T-helper 9 cell (primary cell): ENCODE data around the gene PRKCA.
A peak's percentile ranks its signal among the peaks of the same experiment; 100 is the strongest.

Experiments
- DNase-seq: peaks from one replicate; pipeline ENCODE4 v3.0.0-alpha.2; 2020

The PRKCA gene

DNA sequence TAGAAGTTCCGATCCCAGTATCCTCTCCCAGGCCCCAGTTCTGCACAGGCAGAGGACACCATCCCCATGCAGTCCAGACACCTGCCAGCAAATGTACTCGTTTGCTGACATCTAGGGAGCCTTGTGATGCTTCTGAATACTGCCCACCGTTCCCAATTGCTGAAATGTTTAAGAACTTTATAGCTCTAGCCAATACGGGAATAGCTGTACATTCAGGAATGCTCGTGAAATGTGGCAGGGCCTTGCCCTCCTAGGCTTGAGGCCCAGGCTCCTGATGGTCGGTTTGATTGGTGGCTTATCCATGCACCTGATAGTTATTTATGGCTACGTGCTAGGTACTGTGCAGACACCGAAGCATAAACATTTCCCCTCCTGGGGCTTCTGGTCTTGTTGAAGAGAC, 255.5 kb downstream of the PRKCA start:
- no peak for DNase-seq

DNA sequence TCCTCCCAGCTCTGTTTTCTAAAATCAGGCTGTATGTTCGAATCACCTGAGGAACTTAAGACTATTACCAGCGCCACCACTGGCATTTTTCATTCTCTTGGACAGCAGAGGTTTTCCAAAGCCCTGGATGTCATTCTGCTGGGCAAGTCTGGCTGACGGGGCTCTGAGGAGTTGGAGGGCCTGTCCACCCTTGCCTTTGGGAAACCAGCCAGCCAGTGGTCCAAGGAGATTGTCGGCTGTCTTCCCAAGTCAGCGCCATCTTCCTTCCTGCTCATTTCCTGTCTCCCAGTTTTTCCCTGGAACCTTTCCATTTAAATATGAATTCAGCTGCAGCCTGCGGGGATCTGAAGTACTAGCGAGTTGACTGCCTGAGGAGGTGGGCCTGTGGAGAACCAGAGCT, 258.3 kb downstream of the PRKCA start:
- no peak for DNase-seq

DNA sequence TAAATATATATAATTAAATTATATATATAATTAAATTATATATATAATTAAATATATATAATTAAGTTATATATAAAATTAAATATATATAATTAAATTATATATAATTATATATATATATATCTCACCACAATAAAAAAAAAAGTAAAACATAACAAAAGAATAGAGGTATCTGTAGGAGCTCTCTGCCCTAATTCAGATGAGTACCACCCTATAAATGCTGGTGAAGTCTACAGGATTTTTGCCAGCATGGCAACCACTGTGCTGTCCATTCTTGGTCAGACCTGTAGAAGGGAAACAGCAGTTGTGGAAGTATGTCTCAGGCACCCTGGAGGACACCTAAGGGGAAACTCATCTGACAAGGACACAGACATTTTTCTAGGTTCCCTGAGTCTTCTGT, 259.7 kb downstream of the PRKCA start:
- DNase-seq = no peak

DNA sequence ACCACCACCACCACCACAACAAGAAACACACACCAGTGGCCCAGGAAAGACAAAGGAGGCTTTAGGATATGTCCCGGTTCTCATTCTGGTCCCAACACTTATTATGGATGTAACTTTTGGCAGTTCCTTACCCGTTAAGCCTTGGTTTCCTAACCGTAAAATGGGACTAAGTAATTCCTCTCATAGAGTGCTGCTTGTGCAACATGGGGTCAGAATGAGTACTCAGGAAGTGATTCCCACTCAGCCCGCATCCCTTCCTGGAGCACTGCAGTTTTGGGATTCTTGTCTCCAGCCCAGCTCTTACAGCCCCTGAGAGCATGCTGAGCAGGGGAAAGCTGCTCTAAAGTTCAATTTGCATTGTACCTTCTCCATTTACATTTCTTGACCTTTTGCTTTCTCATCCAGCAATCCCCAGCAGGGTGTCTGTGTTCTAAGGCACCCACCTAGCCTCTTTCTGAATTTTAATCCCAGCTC, 262.6 kb downstream of the PRKCA start:
- DNase-seq = no peak

DNA sequence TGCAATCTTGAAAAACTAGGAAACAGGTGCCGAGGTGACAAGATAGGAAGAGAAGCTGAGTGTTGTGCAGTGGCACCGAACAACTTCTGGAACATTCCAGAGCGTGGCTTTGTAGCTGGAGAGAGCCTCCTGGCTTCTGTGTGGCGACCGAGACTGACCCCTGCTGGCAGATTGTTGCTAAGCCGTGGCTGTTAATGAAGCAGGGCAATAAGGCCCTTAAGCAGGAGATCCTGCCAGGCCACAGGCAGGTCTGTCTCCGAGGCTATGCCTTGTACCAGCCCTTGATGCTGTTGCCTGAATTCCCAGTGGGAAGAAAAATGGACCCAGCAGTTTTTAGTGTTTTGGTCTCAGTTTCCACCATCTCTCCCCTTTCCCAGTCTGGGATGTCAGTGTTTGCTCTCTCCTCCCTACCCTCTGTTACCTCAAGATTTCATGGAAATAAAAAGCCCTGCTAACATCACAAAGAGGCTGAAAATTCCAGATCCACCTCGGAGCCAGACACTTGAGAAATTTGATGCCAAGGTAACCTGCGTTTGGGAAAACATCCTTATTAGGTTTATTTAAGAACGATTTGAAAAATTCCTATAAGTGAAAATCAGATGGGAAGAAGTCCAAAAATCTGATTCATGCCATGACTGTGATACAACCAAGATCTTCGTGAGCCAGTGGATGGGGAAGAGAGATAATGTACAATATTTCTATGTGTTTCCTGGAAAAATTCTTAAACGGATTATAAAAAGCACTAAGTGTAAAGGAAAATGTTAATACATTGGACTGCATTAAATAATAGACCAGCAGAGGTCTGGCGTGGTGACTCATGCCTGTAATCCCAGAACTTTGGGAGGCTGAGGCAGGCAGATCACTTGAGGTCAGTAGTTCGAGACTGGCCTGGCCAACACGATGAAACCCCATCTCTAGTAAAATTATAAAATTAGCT, 265.1 kb downstream of the PRKCA start:
- DNase-seq = peak; percentile 69

DNA sequence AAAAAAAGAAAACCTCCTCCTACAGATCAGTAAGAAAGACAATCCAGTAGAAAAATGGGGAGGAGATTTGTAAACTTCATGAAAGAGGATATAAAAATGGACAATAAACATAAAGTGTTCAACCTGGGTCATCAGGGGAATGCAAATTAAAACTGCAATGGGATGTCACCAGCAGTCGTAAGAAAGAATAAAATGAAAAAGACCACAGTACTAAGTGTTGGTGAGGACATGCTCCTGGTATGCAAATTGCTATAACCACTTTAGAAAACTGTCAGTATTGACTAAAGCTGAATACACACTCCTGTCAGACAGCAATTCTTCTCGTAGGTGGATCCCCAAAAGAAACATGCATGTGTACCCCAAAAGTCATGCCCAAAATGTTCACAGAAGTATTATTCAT, 267.2 kb downstream of the PRKCA start:
- DNase-seq = no peak

DNA sequence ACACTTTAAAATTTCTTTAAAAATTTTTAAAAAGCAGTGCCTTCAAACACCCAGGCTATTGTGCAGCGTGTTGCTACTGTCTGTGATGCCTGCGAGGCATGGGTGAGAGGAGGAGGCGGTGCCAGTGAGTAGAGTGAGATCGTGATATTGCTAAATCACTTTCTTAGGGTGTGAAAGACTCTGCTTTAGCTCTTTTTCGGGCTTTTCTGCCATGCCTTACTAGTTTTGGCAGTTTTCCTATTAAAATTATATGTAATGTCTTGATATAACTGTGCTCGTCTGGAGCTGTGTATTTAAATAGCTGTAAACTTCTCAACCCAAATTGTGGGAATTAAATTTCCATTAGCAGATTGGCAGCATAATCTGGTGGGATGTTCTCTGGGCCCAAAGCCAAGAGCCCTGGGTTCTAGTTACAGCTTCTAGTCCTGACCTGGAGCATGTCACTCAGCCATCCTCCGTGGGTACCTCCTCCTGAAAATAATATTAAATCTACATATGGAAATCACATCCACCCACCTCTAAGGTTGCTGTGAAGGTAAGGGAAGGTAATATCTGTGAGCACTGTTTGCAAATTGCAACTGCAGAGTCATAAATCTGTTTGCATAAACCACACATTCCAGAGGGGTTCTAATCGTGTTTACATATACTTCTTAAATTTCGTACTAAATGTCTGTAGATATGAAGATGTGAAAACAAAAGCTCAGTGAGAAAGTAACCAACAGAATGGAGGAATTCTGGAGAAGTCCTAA, 268.2 kb downstream of the PRKCA start:
- no peak for DNase-seq

DNA sequence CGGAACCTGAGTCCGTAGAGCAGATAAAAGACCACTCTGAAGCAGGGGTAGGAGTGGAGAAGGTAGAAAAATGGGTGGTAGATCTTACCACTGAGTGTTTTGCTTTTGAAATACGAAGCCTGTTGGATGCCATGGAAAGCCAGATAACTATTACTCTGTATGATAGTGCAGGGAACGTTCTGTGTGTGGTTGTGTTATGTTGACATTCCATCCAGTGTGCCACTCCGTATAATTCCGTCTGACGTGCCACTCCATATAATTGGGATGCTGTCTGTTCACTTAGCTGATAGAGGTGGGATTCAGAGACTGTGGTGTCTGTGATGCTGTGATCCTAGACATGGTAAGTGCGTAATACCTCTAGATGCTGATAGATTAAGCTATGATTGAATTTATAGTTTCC, 269.3 kb downstream of the PRKCA start:
- DNase-seq = no peak

DNA sequence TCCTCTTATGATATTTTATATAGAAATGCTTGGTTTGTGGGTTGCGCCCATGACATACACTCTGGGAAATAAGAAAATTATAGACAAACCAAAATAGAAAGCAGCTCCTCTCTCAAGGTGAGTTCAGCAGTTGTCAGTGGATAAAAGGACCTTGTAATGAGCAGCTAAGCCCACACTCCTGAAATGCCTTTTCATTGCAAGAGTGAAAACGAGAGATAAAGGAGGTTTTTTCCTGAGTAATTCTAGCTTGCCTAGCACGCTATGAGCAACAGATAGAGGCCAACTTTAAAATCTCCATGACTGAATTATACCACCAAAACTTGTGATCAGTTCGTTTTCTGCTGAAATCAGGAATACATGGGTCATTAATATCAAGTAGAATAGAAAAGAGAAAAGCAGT, 270.7 kb downstream of the PRKCA start:
- DNase-seq = no peak

DNA sequence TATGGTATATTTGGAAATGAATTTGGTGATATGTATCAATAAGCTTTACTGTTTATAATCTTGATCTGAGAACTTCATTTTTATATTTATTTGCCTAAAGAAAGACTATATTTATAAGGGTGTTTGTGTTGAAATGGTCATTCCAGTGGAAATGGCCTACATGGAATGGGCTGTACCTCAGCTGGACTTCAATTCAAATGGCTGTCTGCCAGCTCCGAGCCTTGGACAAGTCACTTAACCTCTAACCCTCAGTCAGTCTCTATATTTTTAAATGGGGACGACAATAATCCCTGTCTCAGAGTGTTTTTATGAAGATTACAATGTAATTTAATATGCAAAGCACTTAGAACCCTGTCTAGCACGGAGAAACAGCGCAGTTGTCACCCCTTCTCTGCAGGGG, 271.7 kb downstream of the PRKCA start:
- DNase-seq = no peak

DNA sequence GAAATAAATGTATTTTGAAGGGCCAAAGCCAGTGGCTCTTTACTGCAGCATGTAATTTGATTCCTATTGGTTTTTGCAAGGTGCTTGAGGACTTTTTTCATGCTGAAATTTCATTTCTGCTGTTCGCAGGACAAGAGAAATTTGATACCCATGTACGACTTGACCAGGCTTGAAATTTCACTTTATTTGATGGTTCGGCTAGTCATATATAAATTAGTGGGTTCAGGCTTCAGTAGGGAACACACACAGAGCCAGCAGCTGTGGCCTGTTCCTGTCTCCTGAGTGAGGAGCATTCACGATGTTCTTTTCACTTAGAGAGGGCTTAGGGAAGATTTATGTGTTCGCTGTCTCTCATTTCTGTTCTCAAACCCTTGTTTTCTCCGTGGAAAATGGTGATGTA, 274.1 kb downstream of the PRKCA start:
- DNase-seq = no peak

DNA sequence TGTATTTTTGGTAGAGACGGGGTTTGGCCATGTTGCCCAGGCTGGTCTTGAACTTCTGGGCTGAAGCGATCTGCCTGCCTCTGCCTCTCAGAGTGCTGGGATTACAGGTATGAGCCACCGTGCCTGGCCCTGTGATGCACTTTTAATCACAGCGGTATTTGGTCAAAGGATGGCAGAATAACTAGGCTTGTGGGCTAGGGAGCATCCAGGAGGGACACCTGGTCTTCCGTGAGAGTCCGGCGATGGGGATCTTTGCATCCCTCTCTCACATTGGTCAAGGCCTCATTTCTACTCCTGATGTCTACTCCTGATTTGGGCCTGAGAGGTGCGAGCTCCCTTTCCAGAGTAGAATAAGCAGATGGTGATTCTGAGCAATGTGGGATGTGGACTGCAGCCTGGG, 274.6 kb downstream of the PRKCA start:
- no peak for DNase-seq

DNA sequence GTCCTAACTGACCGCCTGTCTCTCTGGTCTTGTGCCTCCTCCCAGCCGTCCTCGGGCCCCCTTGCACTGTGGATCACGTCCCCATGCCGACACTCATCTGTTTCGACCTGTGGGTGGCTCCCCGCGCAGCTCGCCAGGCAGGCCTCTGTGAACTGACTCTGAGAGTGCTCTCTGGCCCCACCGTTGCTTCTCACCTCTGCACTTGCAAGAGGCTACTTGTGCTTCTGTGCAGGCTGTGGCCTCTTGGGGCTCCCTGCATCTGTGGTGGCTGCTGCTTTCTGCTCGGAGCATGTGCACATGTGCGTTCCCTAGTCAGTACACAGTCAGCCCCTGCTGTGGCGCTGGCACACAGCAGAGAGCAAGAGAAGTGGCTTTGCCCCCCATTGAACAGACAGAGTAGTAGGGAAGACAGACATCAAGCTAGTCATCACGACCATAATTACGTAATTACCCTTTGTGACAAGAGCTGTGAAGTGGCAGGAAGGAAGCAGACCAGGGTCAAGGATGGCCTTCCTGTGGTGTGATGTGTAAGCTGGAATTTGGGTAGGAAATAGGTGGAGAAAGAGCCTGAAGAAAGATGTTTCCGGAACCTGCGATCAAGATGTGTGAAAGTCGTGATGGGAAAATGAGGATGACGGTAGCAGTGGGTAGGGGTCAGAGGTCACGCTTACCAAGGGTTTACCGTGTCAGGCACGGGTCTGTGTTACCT, 276.5 kb downstream of the PRKCA start:
- DNase-seq = no peak

DNA sequence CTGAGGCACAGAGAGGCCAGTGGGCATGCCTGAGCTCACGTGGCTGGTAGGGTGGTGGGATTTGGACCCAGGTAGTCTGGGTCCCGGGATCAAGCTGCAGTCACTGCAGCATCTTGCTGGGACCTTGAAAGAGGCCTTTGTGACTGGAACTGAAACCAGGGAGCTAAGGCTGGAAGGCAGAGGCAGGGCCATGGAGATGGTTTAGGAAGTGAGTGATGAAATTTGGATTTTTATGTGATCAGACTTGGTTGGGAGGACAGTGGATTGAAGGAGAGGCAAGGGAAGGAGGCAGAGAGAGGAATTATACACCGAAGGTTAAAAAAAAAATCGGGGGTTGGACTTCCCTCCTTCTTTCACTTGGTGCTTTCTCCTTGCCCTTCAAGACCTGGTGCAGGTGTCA, 277.1 kb downstream of the PRKCA start:
- DNase-seq = no peak

DNA sequence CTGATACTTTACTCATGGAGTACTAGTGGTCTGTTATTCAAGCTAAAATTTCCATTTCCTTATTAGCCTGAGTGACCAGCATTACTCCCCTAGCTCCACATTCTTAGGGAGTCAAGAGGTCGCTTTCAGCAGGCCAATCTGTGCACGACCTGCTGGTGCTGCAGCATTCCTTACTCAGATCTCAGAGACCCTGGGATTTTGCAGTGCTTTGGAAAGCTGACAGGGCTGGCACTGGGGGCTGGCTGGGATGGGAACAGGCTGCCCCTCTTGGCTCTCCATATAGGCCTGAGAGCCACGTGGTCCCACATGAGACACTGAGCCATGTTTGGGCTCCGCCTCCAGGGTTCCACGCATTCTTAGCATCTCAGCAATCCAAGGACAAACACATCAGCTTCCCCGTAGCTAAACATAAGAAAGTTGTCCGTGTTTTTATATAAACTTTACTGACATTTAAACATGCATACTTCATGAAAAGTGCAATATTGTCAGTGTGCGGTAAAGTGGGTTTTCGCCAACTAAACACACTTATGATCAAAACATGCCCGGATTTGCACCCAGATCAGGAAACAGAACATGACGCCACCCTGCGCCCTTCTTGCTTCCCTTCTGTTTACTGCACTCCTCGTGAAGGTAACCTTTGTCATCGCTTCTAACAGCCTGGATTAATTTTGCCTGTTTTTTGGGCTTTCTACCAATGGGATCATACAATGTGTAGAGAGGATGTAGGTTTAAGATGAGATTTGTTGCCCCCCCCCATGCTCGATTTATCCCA, 278.0 kb downstream of the PRKCA start:
- no peak for DNase-seq

DNA sequence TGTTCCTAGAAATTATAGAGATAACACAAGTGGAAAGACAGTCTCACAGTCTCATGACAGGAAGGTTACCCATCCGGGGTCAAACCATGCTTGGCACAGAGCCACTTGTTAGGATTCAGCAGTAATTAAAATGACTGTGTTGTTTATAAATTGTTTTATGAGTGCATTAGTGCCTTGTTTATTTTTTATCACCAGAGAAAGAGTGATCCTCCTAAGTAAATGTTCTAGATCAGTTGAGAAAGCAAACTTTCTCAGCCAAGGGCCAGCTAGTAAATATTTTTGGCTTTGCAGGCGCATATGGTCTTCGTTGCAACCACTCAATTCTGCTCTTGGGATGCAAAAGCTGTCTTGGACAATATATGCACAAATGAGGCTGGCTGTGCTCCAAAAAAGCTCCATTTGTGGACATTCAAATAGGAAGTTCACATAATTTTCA, 278.6 kb downstream of the PRKCA start:
- DNase-seq = no peak

DNA sequence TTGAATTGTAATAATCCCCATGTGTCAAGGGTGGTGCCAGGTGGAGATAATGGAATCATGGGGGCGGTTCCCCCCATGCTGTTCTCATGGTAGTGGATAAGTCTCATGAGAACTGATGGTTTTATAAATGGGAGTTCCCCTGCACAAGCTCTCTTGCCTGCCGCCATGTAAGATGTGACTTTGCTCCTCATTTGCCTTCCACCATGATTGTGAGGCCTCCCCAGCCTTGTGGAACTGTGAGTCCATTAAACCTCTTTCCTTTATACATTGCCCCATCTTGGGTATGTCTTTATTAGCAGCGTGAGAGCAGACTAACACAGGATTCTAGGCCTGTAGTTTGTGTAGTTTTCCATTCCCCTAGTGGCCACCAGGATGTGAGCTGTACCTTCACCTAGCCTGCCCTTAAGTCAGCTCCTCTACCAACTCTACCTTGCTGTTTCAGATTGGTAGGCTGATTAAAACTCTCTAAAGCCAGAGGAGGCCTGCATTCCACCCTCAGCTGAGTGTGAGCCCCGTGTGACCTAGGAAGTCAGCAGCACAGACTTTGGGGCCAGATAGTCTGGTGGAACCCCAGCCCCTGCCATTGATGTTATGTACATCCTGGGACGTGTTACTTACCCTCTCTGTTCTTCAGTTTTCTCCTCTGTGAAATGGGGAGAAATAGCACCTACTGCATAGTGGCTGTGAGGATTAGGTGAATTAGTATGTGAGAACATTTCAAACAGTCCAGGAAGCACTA, 280.1 kb downstream of the PRKCA start:
- DNase-seq = no peak

DNA sequence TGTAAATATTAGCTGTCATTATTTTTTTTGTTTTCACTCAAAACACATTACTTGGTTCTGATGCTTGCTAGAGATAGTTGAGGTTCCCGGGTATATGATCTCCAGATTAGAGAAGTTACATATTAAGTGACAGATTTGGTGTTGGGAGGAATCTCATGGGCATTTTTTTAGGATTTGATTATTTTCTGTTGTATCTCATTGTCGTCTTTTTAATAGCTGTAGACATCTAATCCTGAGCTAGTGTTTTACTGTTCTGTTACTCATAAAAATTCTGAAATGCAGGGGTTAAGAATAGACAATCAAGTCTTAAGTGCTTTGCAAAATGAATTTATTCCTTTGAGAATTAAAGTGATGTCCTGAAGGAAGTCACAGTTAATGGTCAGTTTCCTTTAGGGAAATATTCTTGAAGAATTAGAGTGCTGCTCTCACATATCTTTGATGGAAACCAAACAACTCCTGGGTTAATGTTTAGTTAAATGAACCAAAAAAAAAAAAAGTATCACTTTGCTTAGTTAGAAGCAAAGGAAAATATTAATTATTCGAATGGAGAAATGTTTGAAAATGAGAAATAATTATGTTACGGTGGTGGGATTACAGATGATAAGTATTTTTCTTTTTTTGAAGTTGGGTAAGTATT, 280.8 kb downstream of the PRKCA start:
- no peak for DNase-seq

DNA sequence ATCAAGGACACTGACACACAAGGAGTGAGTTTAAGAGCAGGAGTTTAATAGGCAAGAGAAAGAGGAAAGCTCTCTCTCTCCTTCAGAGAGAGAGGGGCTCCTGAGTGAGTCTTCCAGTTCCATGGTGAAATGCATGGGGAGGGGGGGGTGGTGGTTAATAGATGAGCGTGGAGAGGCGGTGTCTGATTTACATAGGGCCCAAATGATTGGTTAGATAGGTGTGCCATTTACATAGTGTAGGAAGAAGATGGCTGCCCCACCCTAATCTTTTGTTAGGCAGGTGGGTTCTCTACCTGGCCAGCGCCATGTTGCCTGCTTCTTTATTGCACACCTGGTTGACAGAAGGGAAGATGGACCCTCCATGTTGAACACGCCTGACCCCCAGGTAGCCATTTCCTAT, 282.5 kb downstream of the PRKCA start:
- no peak for DNase-seq

DNA sequence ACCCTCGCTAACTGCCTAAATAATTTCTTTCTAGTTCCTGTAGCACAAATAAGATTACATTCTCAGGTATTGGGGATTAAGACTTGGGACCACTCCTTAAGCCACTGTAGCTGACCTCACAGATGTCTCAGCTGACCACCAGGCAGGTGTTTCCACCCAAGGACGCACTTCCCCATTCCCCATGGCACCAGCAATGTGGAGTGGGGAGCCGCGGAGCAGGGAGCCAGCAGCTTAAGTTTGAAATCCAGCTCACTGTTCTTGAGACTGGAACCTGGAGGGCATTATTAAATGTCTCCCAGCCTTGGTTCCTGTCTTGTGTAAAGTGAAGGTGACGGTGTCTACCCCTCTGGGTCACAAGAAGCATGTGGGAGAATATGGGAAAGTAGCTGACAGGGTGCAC, 283.1 kb downstream of the PRKCA start:
- no peak for DNase-seq

DNA sequence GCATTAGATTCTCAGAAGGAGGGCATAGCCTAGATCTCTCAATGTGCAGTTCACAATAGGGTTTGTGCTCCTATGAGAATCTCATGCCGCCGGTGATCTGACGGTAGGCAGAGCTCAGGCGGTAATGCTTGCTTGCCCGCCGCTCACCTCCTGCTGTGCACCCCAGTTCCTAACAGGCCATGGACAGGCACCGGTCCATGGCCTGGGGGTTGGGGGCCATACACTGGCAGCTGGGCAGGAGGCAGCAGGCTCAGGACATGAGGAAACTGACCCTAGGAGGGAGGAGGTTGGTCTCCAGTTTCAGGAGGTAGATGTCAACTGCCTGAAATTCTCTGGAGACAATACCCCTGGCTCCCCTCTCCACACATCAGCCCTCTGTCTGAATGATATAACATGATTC, 287.5 kb downstream of the PRKCA start:
- DNase-seq = no peak
